ENCODE measurements around the gene ORM1. TPM values are rescaled to one million over a fixed set of nuclear protein-coding genes. Genes with fewer than 3 reads are reported as not detected.
A peak's percentile ranks its signal among the peaks of the same experiment; 100 is the strongest.

Gene ORM1
- total RNA-seq, 1 donor, result not detected

GRCh38 chr9:114348906-114349482 lies 26.1 kb downstream of the ORM1 start:
- H3K4me3 ChIP-seq (ENCODE audit: low read depth, low read length), result no peak overlapping the region
- TF ChIP-seq CTCF (IDR thresholded peaks at IDR 0.05; ENCODE audit: insufficient read depth, low read depth, low read length), result no peak
- DNase-seq (ENCODE audit: low read depth), result peak; percentile 99

- TF ChIP-seq CTCF (IDR thresholded peaks at IDR 0.05; ENCODE audit: insufficient read depth, low read depth, low read length), result no peak
- no peak overlapping the region for H3K4me3 ChIP-seq (ENCODE audit: low read depth, low read length)
- DNase-seq (ENCODE audit: low read depth), result no peak
These were observed 27.0 kb downstream of the ORM1 start for GRCh38 chr9:114349713-114350480.

GRCh38 chr9:114350636-114351401 lies 27.9 kb downstream of the ORM1 start:
- DNase-seq (ENCODE audit: low read depth), result no peak
- no peak for TF ChIP-seq CTCF (IDR thresholded peaks at IDR 0.05; ENCODE audit: insufficient read depth, low read depth, low read length)
- H3K4me3 ChIP-seq (ENCODE audit: low read depth, low read length), result no peak overlapping the region

GRCh38 chr9:114351932-114352331 lies 29.0 kb downstream of the ORM1 start:
- DNase-seq (ENCODE audit: low read depth), result no peak
- no peak overlapping the region for H3K4me3 ChIP-seq (ENCODE audit: low read depth, low read length)
- no peak for TF ChIP-seq CTCF (IDR thresholded peaks at IDR 0.05; ENCODE audit: insufficient read depth, low read depth, low read length)

- DNase-seq (ENCODE audit: low read depth), result no peak
- TF ChIP-seq CTCF (IDR thresholded peaks at IDR 0.05; ENCODE audit: insufficient read depth, low read depth, low read length), result no peak
- no peak overlapping the region for H3K4me3 ChIP-seq (ENCODE audit: low read depth, low read length)
These were observed 32.9 kb downstream of the ORM1 start for GRCh38 chr9:114355821-114356220.

- no peak for DNase-seq (ENCODE audit: low read depth)
- H3K4me3 ChIP-seq (ENCODE audit: low read depth, low read length), result no peak overlapping the region
- TF ChIP-seq CTCF (IDR thresholded peaks at IDR 0.05; ENCODE audit: insufficient read depth, low read depth, low read length), result no peak
These were observed 33.9 kb downstream of the ORM1 start for GRCh38 chr9:114356792-114357191.
